Iris pigment epithelial cell (primary cell): Measurements from ENCODE around the gene EDNRA.

ENCODE experiments used
- DNase-seq: peaks from one replicate; pipeline ENCODE4 v3.0.0-alpha.2; 2011; ENCODE audit warnings: low read depth

EDNRA gene

GRCh38 chr4:147542229-147542990, 61.5 kb downstream of the EDNRA start:
- DNase-seq = no peak

GRCh38 chr4:147543034-147543433, 62.1 kb downstream of the EDNRA start:
- DNase-seq = peak; percentile 61

GRCh38 chr4:147546349-147546748, 65.5 kb downstream of the EDNRA start:
- DNase-seq = peak; percentile 97

DNA sequence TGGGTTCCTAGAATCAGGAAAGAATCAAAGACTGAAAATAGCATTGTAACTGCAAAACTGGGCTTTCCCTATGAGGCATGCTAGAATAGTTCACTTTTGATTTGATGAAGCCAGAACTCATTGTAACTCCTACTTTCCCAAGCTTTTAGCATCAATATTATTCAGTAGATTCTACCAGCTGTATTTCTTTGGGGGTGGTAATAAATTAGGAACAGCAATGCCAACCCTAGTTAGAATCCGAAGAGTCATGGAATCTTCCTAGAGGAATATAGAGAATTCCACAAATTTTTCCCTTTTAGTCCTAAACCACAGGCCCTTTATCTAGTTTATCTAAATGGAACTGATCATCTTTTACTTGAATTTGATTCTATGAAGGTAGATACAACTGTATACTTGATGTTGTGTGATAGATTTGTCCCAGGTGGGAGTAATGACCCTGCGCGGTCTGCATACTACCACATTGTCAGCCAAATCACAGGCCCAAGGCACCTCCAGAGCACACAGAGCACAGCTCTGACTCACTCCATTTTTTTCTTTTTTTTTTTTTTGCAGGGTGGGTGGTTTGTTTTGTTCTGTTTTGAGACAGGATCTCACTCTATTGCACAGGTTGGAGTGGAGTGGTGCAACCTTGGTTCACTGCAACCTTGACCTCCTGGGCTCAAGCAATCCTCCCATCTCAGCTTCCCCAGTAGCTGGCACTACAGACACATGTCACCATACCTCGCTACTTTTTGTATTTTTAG, 66.6 kb downstream of the EDNRA start:
- peak; percentile 88 for DNase-seq

GRCh38 chr4:147548256-147548655, 67.4 kb downstream of the EDNRA start:
- no peak for DNase-seq

DNA sequence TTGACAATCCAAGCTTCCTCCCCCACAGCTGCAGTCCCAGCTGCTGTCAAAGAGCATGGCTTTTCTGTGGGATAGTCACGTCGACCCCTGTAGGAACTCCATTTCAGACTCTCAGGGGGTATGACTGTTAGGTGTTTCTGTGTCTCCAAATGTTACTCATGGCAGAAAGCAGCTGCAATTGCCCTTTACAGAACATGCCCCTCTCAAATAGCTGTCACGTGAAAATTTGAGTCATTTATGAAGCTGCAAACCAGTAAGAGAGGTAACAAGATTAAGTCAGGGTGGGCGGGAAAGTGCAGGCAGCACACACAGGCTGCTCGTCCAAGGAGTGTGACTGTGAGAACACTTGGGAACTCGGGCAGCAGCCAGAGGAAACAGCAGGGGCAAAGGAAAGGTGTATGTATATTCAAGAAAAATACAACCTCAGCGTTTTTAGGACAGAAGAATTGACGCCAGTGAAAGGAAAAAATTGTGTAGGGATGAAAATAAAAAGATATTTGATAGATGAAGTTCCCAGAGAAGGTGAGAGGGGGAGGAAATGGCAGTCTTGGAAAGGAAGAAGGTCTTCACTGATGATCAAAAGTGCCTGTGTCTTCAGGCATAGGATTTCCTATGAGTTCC, 69.8 kb downstream of the EDNRA start:
- DNase-seq = peak; percentile 72

- peak; percentile 88 for DNase-seq
These were observed 79.7 kb downstream of the EDNRA start for GRCh38 chr4:147560625-147561024.

- DNase-seq = no peak
These were observed 85.9 kb downstream of the EDNRA start for GRCh38 chr4:147566762-147567161.

DNA sequence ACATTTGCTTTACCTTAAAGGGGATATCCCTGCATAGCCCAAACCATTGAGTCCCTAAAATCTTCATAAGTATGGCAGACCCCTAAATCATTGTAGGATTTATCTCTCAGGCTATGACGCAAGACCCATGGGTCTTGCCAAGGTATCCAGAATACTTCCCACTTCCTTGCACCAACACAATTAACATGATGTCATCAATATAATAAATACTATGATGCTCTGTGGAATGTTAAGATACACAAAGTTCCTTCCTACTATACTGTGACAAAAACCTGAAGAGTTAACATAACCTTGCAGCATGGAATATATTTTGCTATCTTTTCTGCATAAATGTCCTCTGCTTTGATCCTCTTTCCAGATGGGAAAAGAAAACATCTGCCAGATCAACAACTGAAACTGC, 86.4 kb downstream of the EDNRA start:
- no peak for DNase-seq

- peak; percentile 65 for DNase-seq
These were observed 89.7 kb downstream of the EDNRA start for GRCh38 chr4:147570616-147571015.

DNA sequence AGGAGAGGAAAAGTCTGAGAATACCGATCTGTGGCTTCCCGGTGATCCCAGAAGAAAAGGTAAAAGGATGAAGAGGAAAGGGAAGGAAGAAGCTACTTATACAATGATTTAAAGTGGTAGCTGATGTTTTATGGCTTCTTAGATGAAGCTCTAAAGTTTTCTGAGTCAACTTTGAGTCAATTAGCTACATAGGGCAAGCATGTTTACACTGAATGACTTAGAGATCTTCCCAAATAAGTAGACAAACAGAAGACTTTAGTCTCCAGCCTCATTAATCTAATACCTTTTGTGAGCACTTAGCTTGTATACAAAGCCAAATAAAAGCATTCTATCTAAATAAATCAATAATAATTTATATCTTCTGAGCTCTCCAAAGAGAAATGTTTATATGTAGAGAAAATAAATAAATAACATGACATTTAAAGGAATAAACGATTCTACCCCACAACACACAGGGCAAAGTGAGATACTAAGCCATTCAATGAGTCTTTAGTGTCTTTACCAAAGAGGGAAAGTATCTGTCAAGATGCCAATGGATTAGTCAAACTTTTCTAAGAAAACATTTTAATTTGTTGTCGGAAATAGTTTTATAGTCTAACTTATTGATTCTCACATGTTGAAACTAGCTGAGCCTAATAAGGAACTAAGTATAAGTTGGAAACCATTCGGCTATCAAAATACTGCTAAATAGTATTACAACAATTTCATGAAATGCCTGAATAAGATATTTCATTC, 90.3 kb downstream of the EDNRA start:
- no peak for DNase-seq

DNA sequence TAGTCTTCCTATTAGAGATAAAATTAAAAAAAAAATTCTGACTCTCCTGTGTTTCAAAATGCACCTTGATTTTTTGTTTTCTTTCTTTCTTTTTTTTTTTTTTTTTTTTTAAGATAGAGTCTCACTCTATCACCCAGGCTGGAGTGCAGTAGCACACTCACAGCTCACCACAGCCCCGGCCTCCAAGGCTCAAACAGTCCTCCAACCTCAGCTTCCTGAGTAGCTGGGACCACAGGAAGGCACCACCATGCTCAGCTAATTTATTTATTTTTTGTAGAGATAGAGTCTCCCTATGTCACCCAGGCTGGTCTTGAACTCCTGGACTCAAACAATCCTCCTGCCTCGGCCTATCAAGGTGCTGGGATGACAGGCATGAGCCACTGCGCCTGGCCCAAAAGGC, 95.2 kb downstream of the EDNRA start:
- DNase-seq = no peak

- peak; percentile 97 for DNase-seq
These were observed 97.2 kb downstream of the EDNRA start for GRCh38 chr4:147578051-147578476.

- DNase-seq = no peak
These were observed 97.7 kb downstream of the EDNRA start for GRCh38 chr4:147578593-147578992.

- peak; percentile 81 for DNase-seq
These were observed 99.5 kb downstream of the EDNRA start for GRCh38 chr4:147580396-147580795.

DNA sequence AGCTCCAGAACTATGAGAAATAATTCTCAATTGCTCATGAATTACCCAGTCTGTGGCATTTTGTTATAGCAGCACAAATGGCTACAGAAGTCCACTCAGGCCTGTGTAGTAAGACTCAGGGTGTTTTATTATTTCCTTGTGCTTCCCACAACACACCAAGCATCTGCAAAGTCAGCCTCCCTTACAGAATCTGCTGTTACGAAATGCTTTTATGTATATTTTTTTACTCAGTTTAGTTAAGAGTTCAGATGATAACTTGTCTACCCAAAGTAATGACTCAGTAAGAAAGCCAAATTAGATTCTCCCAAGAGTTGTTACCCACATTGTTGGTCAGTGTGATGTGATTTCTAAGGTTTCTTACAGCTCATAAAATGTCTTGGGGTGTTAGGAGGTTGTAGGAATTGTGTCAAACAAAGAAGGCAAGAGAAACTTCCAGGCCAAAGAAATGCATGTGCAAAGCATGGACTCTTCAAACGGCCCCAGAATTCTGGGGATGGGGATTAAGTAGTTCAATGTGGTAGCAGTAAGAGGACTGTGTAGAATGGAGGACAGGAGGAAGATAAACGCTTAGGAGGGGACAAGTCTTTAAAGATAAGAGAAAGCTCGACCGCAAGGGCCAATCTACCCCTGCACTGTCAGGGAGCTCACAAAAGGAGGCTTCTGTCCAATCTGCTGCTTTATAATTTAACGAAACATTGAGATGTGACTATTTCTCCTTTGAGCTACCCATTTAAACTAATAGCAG, 100.9 kb downstream of the EDNRA start:
- DNase-seq = peak; percentile 93

DNA sequence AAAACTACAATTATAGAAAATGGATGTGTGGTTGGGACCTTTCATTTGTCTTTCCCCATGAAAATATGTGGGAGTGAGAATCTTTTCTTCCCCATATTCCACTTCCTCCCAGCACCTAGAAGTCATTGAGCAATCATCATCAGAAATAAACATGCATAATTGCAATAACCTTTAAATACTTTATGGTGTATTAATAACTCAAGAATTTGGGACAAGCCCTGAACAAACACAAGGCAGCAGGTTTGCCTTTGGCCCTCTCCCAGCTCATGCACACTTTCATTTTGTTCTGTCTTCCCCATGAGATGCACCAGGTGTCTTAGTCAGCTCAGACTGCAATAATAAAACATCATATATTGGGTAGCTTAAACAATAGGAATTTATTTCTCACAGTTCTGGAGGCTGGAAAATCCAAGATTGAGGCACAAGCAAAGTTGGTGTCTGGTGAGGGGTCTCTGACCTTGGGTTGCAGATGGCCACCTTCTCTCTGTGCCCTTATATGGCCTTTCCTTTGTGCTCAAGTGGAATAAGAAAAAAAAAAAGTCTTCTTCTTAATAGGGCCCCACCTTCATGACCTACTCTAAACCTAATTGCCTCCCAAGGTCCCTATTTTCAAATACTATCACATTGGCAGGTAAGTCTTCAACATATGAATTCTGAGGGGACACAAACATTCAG, 101.6 kb downstream of the EDNRA start:
- peak; percentile 81 for DNase-seq

DNA sequence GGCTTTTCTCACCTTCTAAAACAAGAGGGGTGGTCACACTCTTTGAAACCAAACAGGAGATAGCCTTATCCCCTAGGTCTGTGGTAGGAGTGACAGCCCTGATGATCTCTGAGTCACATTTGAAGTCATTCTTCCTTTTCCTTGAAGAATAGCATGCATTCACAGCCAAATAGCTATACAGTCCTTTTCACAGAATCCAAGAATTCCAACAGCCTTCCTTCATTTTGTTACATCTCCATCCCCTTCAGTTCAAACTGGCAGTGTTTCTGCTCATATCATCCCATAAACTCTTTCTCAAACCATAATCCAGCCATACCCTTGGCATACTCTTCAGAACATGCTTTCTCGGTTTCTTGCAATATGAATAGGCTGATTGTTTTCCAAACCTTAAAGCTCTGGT, 103.0 kb downstream of the EDNRA start:
- no peak for DNase-seq

DNA sequence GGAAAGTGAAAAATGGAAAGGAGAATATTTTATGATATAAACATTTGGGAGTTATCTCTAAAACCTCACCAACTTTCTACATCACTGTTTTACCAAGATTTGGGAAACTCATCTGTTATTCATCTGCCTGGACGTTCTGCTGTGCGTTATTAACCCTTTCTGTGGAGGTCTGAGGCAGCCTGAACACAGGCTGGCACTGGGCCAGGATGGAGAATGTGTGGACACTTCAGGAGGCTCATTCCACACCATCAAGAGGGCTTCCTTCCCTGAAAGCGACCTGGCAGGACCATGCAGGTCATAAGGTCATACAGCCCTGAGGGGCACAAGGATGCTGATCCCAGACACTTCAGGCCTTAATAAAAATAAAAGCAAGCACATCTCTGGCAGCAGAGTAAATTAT, 105.1 kb downstream of the EDNRA start:
- DNase-seq = no peak

DNA sequence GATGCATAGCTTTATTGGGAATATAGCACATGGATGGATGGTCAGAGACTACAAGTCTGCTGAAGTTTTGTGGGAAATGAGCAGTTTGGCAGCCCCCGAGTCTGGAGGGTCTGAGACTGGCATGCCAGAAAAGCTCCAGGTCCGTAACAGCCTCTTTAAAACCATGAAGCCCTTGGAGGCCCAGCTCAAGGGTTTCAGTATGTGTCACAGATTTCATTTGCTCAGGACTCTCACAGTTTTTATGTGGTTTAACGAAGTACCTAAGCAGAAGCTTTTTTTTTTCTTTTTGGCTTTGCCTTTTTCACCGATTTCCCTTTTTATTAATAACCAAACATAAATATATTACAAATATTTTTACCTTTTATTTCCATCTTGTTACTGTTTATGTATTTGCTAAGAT, 105.7 kb downstream of the EDNRA start:
- DNase-seq = no peak

DNA sequence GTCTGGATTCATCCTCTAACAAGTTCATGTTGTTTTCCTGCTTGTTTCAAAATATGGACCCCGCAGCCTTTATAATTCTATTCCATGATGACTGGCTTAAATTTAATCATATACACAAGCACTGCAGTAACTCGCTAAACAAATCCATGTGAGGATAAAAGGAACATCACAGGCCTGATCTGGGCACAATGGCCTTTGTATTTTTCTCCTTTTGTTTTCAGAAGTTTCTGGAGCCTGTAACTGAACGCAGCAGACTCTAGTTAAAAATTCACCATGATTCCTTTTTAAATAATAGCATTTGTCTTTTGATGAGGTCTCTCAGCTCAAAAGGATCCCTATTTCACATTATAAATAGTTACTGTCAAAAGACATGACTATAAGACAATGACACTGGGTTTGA, 106.1 kb downstream of the EDNRA start:
- DNase-seq = no peak
